GM12878 (cell line): ENCODE measurements around the gene MAVS. TPM values are rescaled to one million over a fixed set of nuclear protein-coding genes. Genes with fewer than 3 reads are reported as not detected.

Experiments
- ASH2L ChIP-seq: fragments of 300-600, 200-600 bp; sonication (generic); IDR thresholded peaks from 2 replicates; pipeline ENCODE4 v1.6.1; 2017; ENCODE audit warnings: low read depth, mild to moderate bottlenecking, borderline replicate concordance
- CBX5 ChIP-seq: sonication (generic); IDR thresholded peaks from 2 replicates; pipeline ENCODE4 v1.6.1; 2016; ENCODE audit warnings: low read depth, moderate library complexity, mild to moderate bottlenecking, inconsistent platforms
- EED ChIP-seq: sonication (generic); IDR thresholded peaks from 2 replicates; pipeline ENCODE4 v1.6.1; 2016; ENCODE audit warnings: antibody characterized with exemption, low read depth
- FOXK2 ChIP-seq: fragments of 450-650 bp; IDR thresholded peaks from 2 replicates; pipeline ENCODE4 v1.6.1; 2017; ENCODE audit warnings: mild to moderate bottlenecking, moderate library complexity
- KDM1A ChIP-seq: fragments of 200-600 bp; sonication (generic); IDR thresholded peaks from 2 replicates; pipeline ENCODE4 v1.6.1; 2016; ENCODE audit warnings: borderline replicate concordance
- LARP7 ChIP-seq: fragments of 450-650 bp; IDR thresholded peaks from 2 replicates; pipeline ENCODE4 v1.6.1; 2017; ENCODE audit warnings: mild to moderate bottlenecking
- MYB ChIP-seq: fragments of 150-350 bp; IDR thresholded peaks from 2 replicates; pipeline ENCODE4 v1.6.1; 2014; ENCODE audit warnings: mild to moderate bottlenecking, low read depth, low read length, borderline replicate concordance
- MYC ChIP-seq: IDR thresholded peaks from 2 replicates; pipeline ENCODE4 v1.6.1; 2011; ENCODE audit warnings: mild to moderate bottlenecking, low read length, moderate library complexity, inconsistent platforms; ENCODE audit not compliant: insufficient read depth, insufficient replicate concordance, insufficient read length, severe bottlenecking
- PML ChIP-seq: IDR thresholded peaks from 2 replicates; pipeline ENCODE4 v1.6.1; 2012; ENCODE audit warnings: low read length, inconsistent platforms
- RELB ChIP-seq: fragments of 450-650 bp; IDR thresholded peaks from 2 replicates; pipeline ENCODE4 v1.6.1; 2017; ENCODE audit warnings: low read depth, mild to moderate bottlenecking, moderate library complexity
- SKIL ChIP-seq: fragments of 450-650 bp; IDR thresholded peaks from 2 replicates; pipeline ENCODE4 v1.6.1; 2017; ENCODE audit warnings: mild to moderate bottlenecking, low read depth, inconsistent platforms; ENCODE audit not compliant: poor library complexity, severe bottlenecking
- SMARCA5 ChIP-seq: fragments of 450-650 bp; IDR thresholded peaks from 2 replicates; pipeline ENCODE4 v1.6.1; 2017; ENCODE audit warnings: mild to moderate bottlenecking
- SP1 ChIP-seq: IDR thresholded peaks from one replicate; pipeline ENCODE4 v1.6.1; 2011; ENCODE audit warnings: low read depth, low read length
- WRNIP1 ChIP-seq: IDR thresholded peaks from 2 replicates; pipeline ENCODE4 v1.6.1; 2011; ENCODE audit warnings: low read depth, low read length, improper control_type of control experiment, borderline replicate concordance
- ZNF592 ChIP-seq: fragments of 450-650 bp; IDR thresholded peaks from 2 replicates; pipeline ENCODE4 v1.6.1; 2017; ENCODE audit warnings: mild to moderate bottlenecking, moderate library complexity
- polyA plus RNA-seq, 11 experiments: library from polyadenylated mRNA; depleted of rRNA in 4 of 11; unstranded in 6 of 11; stranded (reverse) in 5 of 11; fragments of >200 nt; fragmentation: Nextera tagmentation in 4 of 11; fragmentation: Illumina TruSeq in 1 of 11; extraction: Ambion mirVana in 4 of 11; extraction: Trizol in 1 of 11; gene quantifications; 1 replicate in 1 of 11; 2 replicates in 10 of 11; pipeline versions ENCODE4 v1.2.1 to v1.2.3, GENCODE V29; 2011 to 2016; ENCODE audit warnings: inconsistent platforms in 2 of 11, missing spikeins in 2 of 11, low read depth in 1 of 11
- total RNA-seq, 4 experiments: library from RNA; depleted of rRNA in 3 of 4; stranded (reverse); fragments of >200 nt in 3 of 4; fragmentation: Illumina TruSeq in 1 of 4; extraction: Trizol in 1 of 4; gene quantifications; 2 replicates each; pipeline versions ENCODE4 v1.2.1 to v1.2.3, GENCODE V29; 2013 to 2021

The MAVS gene
- total and polyA plus RNA-seq, 10 of the 15 experiments (the other 5 are each of a cell fraction or from before 2014, with no cell fraction given): 1.6 to 25.2 (median 12.6) TPM

GRCh38 chr20:3820901-3821727, 25.5 kb upstream of the MAVS start (continued):
- TF ChIP-seq PML: no peak; the same call in 1 of the 2 replicates
- 0 out of 2 replicates have a peak, but pooled peaks have one; percentile 5 for TF ChIP-seq ASH2L
- TF ChIP-seq SP1: no peak
- no peak for TF ChIP-seq MYB
- TF ChIP-seq KDM1A: no peak
- no peak for TF ChIP-seq MYC
- TF ChIP-seq FOXK2: no peak
- TF ChIP-seq SKIL: peak; percentile 59
- TF ChIP-seq RELB: peak; percentile 46
- TF ChIP-seq LARP7: no peak
- no peak for TF ChIP-seq EED
- no peak for TF ChIP-seq SMARCA5
- TF ChIP-seq CBX5: no peak
- TF ChIP-seq ZNF592: no peak
- no peak for TF ChIP-seq WRNIP1
